HG03521 (cell line): ENCODE results near the gene OR6X1.
A peak's percentile ranks its signal among the peaks of the same experiment; 100 is the strongest.

Experiments
- ATAC-seq: cut with Tn5 transposase; IDR thresholded peaks from one replicate; pipeline ENCODE4 v1.9.1; 2021; ENCODE audit warnings: mild to moderate bottlenecking, moderate library complexity; ENCODE audit not compliant: unreplicated experiment

OR6X1 gene, protein sequence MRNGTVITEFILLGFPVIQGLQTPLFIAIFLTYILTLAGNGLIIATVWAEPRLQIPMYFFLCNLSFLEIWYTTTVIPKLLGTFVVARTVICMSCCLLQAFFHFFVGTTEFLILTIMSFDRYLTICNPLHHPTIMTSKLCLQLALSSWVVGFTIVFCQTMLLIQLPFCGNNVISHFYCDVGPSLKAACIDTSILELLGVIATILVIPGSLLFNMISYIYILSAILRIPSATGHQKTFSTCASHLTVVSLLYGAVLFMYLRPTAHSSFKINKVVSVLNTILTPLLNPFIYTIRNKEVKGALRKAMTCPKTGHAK

GRCh38 chr11:123754101-123754568 lies at the start of gene OR6X1:
TSS of gene OR6X1 (minus strand) at chr11:123754518. CDS start at chr11:123754518, 0 bp downstream.
- no peak for ATAC-seq

GRCh38 chr11:123801765-123802164 lies 47.4 kb upstream of the OR6X1 start:
- ATAC-seq: no peak

DNA sequence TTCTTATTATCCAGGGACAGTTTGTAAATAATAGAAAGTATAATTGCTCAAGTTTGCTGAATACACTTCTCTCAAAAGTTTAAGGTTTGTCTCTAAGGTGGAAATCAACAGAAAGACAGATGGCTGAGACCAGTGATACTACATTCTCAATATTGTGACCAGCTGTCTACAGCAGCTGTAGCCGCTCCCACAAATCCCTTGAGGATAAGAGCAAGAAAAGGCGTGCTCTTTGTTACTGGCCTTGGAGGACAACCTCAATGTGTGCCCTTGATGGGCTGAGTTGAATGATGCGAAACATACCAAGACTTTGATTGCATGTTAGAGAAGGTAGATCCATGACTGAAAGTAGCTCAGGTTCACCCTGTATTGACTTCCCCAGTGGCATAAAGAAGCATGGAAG lies 45.7 kb upstream of the OR6X1 start:
- no peak for ATAC-seq

DNA sequence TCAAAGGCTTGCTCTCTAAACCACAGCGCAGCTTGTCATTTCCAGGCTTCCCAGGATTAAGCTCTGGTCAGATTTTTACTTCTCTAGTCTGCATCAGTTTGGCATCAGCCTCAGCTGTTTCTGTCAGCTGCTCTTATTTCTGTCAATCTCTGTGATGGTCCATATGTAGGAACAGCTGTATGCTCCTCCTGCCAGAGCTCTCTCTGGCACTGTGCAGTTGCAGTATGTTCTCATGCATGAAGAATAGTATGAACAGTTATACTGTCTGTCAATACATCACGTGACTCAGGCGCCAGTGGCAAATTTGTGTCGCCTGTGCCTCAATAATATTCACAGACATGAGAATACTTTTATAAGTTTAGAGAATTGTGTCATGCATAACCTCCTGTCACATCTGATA lies 45.1 kb upstream of the OR6X1 start:
- ATAC-seq: no peak

DNA sequence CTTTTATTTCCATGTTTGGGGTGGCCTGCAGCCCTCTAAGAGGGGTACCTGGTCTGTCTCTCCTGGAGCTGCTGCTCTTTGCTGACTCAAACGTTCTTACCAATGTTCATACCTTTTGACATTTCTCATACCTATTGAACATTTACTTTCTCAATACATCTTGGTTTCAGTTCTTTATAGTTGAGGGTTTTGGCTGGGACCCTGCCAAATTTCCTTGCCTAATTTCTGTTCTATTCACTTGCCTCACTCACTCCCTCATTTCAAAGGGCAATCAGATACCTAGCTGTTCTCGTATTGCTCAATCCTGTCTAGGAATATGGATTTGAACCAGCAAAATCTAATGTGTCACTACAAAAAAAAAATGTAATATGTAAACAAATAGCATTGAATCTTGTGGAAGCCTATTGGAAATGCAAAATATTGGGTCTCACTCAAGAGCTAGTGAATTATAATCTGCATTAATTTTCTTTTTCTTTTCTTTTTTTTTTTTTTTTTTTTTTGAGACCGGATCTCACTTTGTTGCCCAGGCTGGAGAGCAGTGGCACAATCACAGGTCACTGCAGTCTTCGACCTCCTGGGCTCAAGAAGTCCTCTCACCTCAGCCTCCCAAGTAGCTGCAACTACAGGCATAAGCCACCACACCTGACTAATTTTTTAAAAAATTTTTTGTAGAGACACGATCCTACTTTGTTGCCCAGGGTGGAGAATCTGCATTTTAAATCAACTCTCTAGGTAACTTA lies 44.4 kb upstream of the OR6X1 start:
- no peak for ATAC-seq

DNA sequence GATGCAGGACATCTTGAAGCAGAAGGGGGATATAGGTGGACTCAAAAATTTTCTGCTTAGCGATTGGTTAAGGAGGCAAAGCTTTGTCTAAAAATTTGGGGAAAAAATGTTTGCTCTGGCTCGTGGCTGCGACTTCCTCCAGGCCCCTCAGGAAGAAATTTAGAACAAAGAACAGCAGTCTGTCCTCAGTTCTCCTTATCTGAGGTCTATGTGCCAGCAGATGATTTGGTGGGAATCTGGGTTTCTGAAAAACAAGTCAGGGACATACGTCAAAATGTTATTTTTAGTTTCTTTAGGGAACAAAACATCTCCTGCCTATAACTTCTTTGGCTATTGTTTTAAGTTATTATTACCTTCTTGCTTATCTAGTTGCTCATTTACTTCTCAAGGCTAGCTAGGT lies 43.8 kb upstream of the OR6X1 start:
- no peak for ATAC-seq

- ATAC-seq: no peak
These were observed 43.2 kb upstream of the OR6X1 start for GRCh38 chr11:123797541-123797940.

DNA sequence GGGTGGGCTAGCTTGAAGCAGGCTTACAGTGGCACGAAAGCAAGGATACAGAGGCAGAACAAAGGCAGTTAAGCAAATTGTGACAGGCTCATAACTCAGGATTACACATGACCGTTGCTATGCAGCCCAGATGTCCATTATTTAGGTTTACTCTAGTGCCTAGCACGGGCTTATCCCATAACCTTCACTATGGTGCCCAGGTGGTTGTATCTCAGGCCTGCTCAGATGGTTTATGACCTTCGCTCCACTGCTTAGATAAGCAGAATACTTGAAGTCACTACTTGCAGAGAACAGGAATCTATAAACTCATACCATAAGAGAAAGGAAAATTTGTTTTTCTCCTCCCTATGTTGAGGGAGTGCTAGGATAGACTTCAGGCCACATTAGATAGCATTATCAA lies 42.8 kb upstream of the OR6X1 start:
- no peak for ATAC-seq

DNA sequence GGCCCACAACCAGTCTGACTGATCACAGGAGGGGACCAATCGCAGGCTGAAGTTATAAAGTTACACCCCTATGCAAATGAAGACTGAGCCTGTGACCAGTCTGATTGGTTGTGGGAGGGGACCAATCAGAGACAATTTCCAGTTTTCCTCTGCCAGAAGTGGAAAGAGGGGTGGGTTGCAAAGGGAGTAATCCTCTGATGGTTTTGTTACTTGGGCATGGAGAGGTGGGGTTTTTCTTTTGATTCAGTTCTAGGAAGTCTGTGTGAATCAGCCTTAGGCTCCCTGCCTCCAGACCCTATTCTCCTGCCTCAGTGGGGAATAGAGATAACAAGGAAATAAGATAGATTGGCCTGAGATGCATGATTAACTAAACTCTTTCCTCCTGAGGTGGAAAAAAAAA lies 41.9 kb upstream of the OR6X1 start:
- ATAC-seq: no peak

DNA sequence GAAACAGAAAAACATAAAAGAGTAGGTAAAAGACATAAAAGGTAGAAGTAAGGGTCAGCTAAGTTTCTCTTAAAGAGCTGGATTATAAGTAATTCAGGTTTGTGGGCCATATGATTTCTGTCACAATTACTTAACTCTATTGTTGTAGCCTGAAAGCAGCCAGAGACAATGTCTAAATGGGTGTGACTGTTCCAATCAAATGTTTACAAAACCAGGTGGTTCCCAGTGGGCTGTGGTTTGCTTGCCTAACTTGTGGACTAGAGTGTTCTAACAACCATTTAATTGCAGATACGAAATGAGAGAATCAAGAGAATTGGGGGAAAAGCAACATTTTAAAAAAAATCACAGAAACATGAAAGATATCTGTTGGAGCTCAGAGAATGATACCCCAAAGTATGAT lies 29.2 kb upstream of the OR6X1 start:
- ATAC-seq: no peak

DNA sequence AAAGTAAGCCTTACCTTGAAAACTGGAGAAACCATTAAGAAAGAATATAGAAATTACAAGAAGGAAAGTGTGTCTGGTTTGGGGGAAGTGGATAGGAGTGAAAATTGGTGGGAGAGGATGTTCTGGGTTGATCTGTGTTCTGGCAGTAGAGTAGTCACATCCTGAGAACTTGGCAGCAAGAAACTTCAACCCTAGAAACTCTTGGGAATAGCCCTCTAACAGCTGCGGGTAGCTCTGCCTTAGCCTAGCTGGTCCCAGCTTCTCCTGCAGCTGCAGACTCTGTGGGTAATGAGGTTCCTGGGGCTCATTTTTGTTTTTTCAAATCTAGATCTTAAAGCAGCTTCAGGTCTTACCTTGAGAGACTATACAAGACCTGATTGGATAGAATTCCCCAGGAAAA lies 24.2 kb upstream of the OR6X1 start:
- no peak for ATAC-seq

GRCh38 chr11:123775715-123776549 lies 21.6 kb upstream of the OR6X1 start:
- ATAC-seq: no peak

GRCh38 chr11:123775289-123775688 lies 21.0 kb upstream of the OR6X1 start:
- no peak for ATAC-seq

DNA sequence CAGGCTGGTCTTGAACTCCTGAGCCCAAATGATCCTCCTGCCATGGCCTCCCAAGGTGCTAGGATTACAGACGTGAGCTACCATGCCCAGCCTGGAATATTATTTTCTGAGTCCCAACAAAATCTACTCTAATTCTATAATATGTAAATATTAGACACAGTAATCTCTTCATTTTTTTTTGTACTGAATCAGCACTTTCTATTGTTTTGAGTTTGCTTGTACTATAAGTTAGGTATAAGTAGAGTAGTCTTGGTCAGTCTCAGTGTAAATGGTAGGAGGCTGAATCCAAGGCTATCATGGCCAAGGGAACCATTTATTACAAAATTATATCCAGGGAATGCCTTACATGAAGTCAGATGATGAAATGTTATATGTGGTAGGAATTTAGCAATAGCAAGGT lies 19.6 kb upstream of the OR6X1 start:
- ATAC-seq: no peak

DNA sequence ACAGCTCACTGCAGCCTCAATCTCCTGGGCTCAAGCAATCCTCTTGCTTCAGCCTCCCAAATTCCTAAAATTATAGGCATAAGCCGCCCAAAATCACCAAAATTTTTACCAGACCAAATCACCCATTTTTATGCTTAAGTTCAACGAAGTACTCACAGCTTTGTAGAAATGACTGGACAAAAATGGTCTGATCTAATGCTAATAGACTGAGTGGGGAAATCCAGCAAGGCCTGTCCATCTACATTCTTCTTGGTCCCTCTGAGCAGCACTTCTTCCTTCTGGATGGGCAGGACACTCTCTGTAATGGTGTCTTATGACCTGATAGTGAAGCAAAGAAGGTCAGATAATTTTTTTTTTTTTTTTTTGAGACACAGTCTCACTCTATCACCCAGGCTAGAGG lies 18.7 kb upstream of the OR6X1 start:
- ATAC-seq: no peak

DNA sequence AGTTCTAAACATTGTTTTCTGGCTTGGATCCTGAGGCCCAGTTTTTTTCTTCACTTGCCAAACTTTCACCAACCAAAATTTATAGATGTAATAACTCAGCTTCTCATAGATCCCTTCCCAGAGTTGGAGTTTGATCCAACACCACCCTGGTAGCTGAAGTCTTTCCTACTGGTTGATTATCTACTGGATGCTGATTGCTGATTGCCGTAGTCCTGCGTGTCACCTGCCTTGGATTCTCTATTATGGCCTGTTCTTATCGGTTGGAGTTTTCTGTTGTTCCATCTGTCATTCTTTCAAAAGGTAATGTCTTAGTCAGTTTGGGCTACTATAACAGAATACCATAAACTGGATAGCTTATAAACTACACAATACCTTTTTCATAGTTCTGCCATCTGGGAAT lies 17.3 kb upstream of the OR6X1 start:
- ATAC-seq: no peak

DNA sequence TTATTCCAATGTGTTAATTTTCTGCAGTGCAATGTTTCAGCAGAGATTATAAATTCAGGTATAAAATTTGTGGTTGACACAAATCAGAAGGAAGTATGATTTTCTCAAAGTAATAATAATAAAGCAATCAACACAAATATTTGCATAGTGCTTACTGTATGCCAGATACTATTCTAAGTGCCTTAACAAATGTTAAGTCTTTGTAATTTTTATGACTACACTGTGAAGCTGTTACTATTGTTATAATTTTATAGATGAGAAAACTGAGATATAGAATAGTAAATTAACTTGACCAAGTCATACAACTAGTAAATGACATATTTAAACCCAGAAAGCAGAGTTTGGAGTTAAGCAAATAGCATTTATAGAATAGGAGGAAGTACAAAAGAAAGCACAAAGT lies 16.4 kb upstream of the OR6X1 start:
- no peak for ATAC-seq

GRCh38 chr11:123765601-123766000 lies 11.3 kb upstream of the OR6X1 start:
- ATAC-seq: no peak

DNA sequence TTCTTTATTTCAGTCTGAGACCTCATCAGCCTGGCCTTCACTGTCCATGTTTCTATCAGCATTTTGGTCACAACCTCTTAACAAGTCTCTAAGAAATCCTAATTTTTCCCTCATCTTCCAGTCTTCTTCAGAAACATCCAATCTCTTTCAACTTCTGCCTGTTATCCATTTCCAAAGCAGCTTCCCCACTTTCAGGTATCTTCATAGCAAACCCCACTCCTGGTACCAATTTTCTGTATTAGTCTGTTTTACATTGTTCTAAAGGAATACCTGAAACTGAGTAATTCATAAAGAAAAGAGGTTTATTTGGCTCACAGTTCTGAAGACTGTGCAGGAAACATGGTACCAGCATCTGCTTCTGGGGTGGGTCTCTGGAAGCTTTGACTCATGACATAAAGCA lies 8.1 kb upstream of the OR6X1 start:
- ATAC-seq: no peak

DNA sequence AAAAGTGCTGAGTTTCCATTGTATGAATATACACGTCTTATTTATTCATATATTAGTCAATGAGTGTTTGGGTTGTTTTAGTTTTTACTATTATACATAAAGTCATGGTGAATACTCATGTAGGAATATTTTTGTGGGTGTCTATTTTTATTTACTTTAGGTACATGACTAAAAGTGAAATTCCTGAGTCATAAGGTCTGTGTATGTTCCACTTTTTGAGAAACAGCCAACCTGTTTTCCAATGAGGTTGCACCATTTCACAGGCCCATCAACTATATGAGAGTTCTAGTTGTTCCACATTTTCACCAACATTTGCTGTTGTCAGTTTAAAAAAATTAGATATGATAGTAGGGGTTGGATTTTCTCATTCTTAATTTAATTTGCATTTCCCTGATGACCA lies 6.6 kb upstream of the OR6X1 start:
- ATAC-seq: peak; percentile 57

- no peak for ATAC-seq
These were observed 3.7 kb upstream of the OR6X1 start for GRCh38 chr11:123757976-123758375.

DNA sequence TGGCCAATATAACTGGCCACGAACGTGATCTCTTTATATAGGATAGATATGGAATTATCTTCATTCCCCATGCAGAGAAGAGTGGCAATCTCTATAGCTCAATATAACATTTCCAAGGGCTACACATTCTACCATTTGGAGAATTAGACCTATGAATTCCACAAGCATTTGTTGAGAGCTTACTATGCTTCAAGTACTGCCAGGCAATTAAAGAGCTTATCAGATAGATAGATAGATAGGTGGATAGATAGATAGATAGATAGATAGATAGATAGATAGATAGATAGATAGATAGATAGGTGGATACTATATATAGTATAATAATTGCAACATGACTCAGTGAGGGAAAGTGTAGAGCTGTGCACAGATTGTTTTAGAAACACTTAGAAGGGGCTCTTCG lies 1.5 kb upstream of the OR6X1 start:
- ATAC-seq: no peak
